B cell (primary cell): Measurements from ENCODE around the gene KCNQ5. TPM values are rescaled to one million over a fixed set of nuclear protein-coding genes. Genes with fewer than 3 reads are reported as not detected.

Source experiments
- ATAC-seq: fragments of 200-7000 bp; cut with Tn5 transposase; one replicate; pipeline ENCODE4 v1.10.0; 2021; ENCODE audit warnings: low read depth, mild to moderate bottlenecking, moderate number of reproducible peaks, moderate library complexity
- CTCF ChIA-PET: fragments of 350-600 bp; sonication (Branson Sonifier 250); formaldehyde crosslinking; loops from one replicate; lab custom pipeline; 2021; ENCODE audit warnings: antibody characterized with exemption, inconsistent platforms; lab: Charles Lee
- POLR2A ChIA-PET: fragments of 350-600 bp; sonication (Branson Sonifier 250); formaldehyde crosslinking; loops from one replicate; lab custom pipeline; 2021; ENCODE audit warnings: antibody characterized with exemption; lab: Charles Lee
- DNase-seq: peaks from one replicate; pipeline ENCODE4 v3.0.0; 2013
- H2AFZ ChIP-seq: 2 replicates; pipeline ENCODE4 v1.6.1; 2012; ENCODE audit warnings: mild to moderate bottlenecking, low read depth, low read length; ENCODE audit not compliant: insufficient read depth, poor library complexity, severe bottlenecking
- H3K27ac ChIP-seq, 2 donors: 1 replicate in 1 of 2; 2 replicates in 1 of 2; pipeline ENCODE4 v1.5.1; 2012 to 2013; ENCODE audit warnings: low read length in 2 of 2, mild to moderate bottlenecking in 2 of 2, moderate library complexity in 1 of 2
- H3K27me3 ChIP-seq, 4 experiments: fragments of 200-600 bp in 1 of 4; sonication (generic) in 1 of 4; replicated peaks in 1 of 4; 1 replicate in 2 of 4; 2 replicates in 2 of 4; pipeline versions ENCODE4 v1.6.1 to v1.7.0; 2013 to 2016; ENCODE audit warnings: low read length in 3 of 4, mild to moderate bottlenecking in 2 of 4, mixed read lengths in 1 of 4, moderate library complexity in 1 of 4; ENCODE audit not compliant: insufficient read depth in 4 of 4, control insufficient read depth in 3 of 4; ENCODE audit errors: control extremely low read depth in 1 of 4
- H3K36me3 ChIP-seq, 2 experiments: replicated peaks in 1 of 2; 1 replicate in 1 of 2; 2 replicates in 1 of 2; pipeline versions ENCODE4 v1.6.1 to v1.7.1; 2013; ENCODE audit warnings: low read length in 1 of 2; ENCODE audit not compliant: insufficient read depth in 2 of 2, control insufficient read depth in 1 of 2; ENCODE audit errors: control extremely low read depth in 1 of 2, extremely low read depth in 1 of 2
- H3K4me1 ChIP-seq, 2 donors: fragments of 200-600 bp in 1 of 2; sonication (generic) in 1 of 2; 1 replicate in 1 of 2; 2 replicates in 1 of 2; pipeline versions ENCODE4 v1.5.1 to v1.6.1; 2013 to 2017; ENCODE audit warnings: low read length in 2 of 2; ENCODE audit not compliant: control insufficient read depth in 2 of 2, insufficient read depth in 2 of 2
- H3K4me2 ChIP-seq: replicated peaks from 2 replicates; pipeline ENCODE3; 2012; ENCODE audit warnings: mild to moderate bottlenecking, low read depth, low read length; ENCODE audit not compliant: poor library complexity, severe bottlenecking
- H3K4me3 ChIP-seq, 5 experiments: fragments of 200-600 bp in 1 of 5; sonication (generic) in 1 of 5; 1 replicate in 3 of 5; 2 replicates in 2 of 5; pipeline versions ENCODE4 v1.5.1 to v1.7.0; 2011 to 2016; ENCODE audit warnings: low read length in 4 of 5, mild to moderate bottlenecking in 4 of 5, low read depth in 2 of 5, control low read depth in 1 of 5, moderate library complexity in 1 of 5; ENCODE audit not compliant: insufficient read depth in 1 of 5; ENCODE audit errors: control extremely low read depth in 1 of 5, extremely low read depth in 1 of 5
- H3K79me2 ChIP-seq: fragments of 200-600 bp; sonication (generic); one replicate; pipeline ENCODE4 v1.6.0; 2016; ENCODE audit warnings: low read length; ENCODE audit not compliant: control insufficient read depth, insufficient read depth
- H3K9ac ChIP-seq: fragments of 200-600 bp; sonication (generic); 2 replicates; pipeline ENCODE4 v1.6.1; 2017; ENCODE audit warnings: mild to moderate bottlenecking, low read length, moderate library complexity
- H3K9me3 ChIP-seq, 3 donors: one replicate each; pipeline versions ENCODE4 v1.6.1 to v1.7.1; 2013; ENCODE audit warnings: low read length in 2 of 3; ENCODE audit not compliant: control insufficient read depth in 2 of 3, insufficient read depth in 1 of 3; ENCODE audit errors: control extremely low read depth in 1 of 3
- H4K20me1 ChIP-seq: 2 replicates; pipeline ENCODE4 v1.6.0; 2012; ENCODE audit warnings: mild to moderate bottlenecking, low read length; ENCODE audit not compliant: insufficient read depth, control insufficient read depth, poor library complexity, severe bottlenecking
- H3K27ac Mint-ChIP-seq: one replicate; pipeline ENCODE4 v1.8.0; 2021; ENCODE audit warnings: mixed read lengths
- H3K27me3 Mint-ChIP-seq: one replicate; pipeline ENCODE4 v1.8.0; 2021; ENCODE audit warnings: mixed read lengths
- H3K4me1 Mint-ChIP-seq: one replicate; pipeline ENCODE4 v1.8.0; 2021; ENCODE audit warnings: mixed read lengths
- H3K4me3 Mint-ChIP-seq: one replicate; pipeline ENCODE4 v1.8.0; 2021; ENCODE audit warnings: mixed read lengths
- H3K9me3 Mint-ChIP-seq: one replicate; pipeline ENCODE4 v1.8.0; 2022; ENCODE audit warnings: mixed read lengths; ENCODE audit not compliant: insufficient read depth
- CTCF ChIP-seq: fragments of 200-600 bp; IDR thresholded peaks from one replicate; pipeline ENCODE4 v1.8.0; 2022; ENCODE audit warnings: antibody characterized with exemption, mild to moderate bottlenecking
- EZH2 ChIP-seq: IDR thresholded peaks from 2 replicates; pipeline ENCODE4 v1.6.1; 2012; ENCODE audit warnings: borderline replicate concordance, low read depth, mild to moderate bottlenecking, moderate library complexity, low read length; ENCODE audit not compliant: insufficient read depth, poor library complexity, severe bottlenecking
- WGBS: methylation state at CpG from one replicate; pipeline ENCODE4 v1.1.5; 2013; ENCODE audit warnings: missing lambda C conversion rate; ENCODE audit not compliant: insufficient coverage; 5-methylcytosine and 5-hydroxymethylcytosine counted together
- intact Hi-C: fragments of 100-400 bp; cut with micrococcal nuclease; formaldehyde crosslinking; loops from one replicate; pipeline ENCODE4 v1.10.0; 2022
- polyA plus RNA-seq: library from polyadenylated mRNA; depleted of rRNA; stranded (reverse); fragments of >200 nt; gene quantifications from 2 replicates; pipeline ENCODE4 v1.2.3, GENCODE V29; 2012
- total RNA-seq, 2 donors: library from RNA; stranded (reverse); fragments of 120-200 nt in 1 of 2; gene quantifications; 1 replicate in 1 of 2; 2 replicates in 1 of 2; pipeline versions ENCODE4 v1.2.3 to v1.2.4, GENCODE V29; 2013 to 2022

KCNQ5 gene
- total and polyA plus RNA-seq, 2 donors (not counting 1 experiment from before 2014, with no cell fraction given), result 2.3 to 9.4 TPM

- no peaks in the 10 kb centered on the region for H3K36me3 ChIP-seq
- no peak overlapping the region for H2AFZ ChIP-seq
- DNase-seq, result no peak
- no peaks in the 10 kb centered on the region for H3K9me3 ChIP-seq
- no peak overlapping the region for H3K27ac ChIP-seq
- no peaks in the 10 kb centered on the region for H4K20me1 ChIP-seq
- ChIA-PET POLR2A (no interaction called here), CTCF (no interaction called here)
- no peaks in the 10 kb centered on the region for H3K79me2 ChIP-seq
- H3K4me1 Mint-ChIP-seq, result no peaks in the 10 kb centered on the region
- H3K9me3 Mint-ChIP-seq, result no peaks in the 10 kb centered on the region
- no peak overlapping the region for H3K27ac Mint-ChIP-seq
- TF ChIP-seq CTCF (no peak), EZH2 (no peak)
- H3K4me3 Mint-ChIP-seq, result no peak overlapping the region
- WGBS, result 100% methylated on average over 3 of the region's 6 CpGs
- intact Hi-C loops, result no loop called here
- no peak overlapping the region for H3K9ac ChIP-seq
- no peaks in the 10 kb centered on the region for H3K27me3 ChIP-seq
- no peak overlapping the region for H3K4me3 ChIP-seq
- H3K27me3 Mint-ChIP-seq, result no peaks in the 10 kb centered on the region
- no peaks in the 10 kb centered on the region for H3K4me1 ChIP-seq
- ATAC-seq, result no peak
- no peak overlapping the region for H3K4me2 ChIP-seq
Observed at GRCh38 chr6:72811971-72812421, 190.1 kb downstream of the KCNQ5 start.

DNA sequence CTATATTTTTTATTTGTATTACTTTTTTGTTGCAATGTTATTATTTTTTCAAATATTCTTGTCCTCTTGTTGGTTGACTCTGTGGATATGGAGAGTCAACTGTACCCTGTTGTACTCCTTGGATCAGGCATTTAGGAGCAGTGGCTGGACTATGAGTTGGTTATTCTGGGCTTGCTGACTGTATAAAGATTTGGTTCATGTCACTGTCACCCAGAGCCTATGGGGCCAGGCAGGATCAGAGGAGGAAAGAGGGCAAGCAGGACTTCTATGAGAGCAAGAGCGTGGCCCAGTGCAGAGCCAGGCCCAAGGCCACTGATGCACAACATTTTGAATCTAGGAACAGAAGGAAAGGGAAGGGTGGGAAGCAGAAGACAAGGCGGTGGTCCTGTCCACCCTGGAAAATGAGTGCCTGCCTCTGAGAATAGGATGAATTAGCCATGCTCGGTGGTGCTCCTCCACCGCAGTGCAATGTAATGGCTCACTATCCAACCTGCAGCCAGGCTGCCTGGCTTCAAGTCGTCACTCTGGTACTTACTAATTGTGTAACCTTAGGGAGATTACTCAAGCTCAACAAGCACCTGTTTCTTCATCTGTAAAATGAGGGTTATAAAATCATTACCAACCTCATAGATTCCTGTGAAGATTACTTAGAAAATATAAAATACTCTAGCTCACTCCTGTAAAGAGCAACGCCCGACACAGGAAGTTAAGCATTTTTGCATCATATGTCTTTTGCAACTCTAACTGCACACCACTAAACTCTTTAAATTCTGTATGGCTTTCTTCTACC, 192.1 kb downstream of the KCNQ5 start:
- intact Hi-C loops, result no loop called here
- Histone ChIP-seq H3K4me3 (no peak overlapping the region), H3K79me2 (no peaks in the 10 kb centered on the region), H2AFZ (no peak overlapping the region), H3K9ac (no peak overlapping the region), H3K36me3 (no peaks in the 10 kb centered on the region), H3K9me3 (no peaks in the 10 kb centered on the region), H4K20me1 (no peaks in the 10 kb centered on the region), H3K4me2 (no peak overlapping the region), H3K27me3 (no peaks in the 10 kb centered on the region), H3K27ac (no peak overlapping the region), H3K4me1 (no peaks in the 10 kb centered on the region)
- TF ChIP-seq CTCF, result no peak
- TF ChIP-seq EZH2, result no peak
- ATAC-seq (no peak), DNase-seq (no peak)
- CTCF ChIA-PET, result no interaction called here
- H3K4me3 Mint-ChIP-seq, result no peak overlapping the region
- H3K4me1 Mint-ChIP-seq, result no peaks in the 10 kb centered on the region
- no peaks in the 10 kb centered on the region for H3K9me3 Mint-ChIP-seq
- no peak overlapping the region for H3K27ac Mint-ChIP-seq
- POLR2A ChIA-PET, result no interaction called here
- no peaks in the 10 kb centered on the region for H3K27me3 Mint-ChIP-seq
- 71% methylated on average over 6 of the region's 7 CpGs for WGBS
